NT2/D1 (cell line): Measurements from ENCODE around the gene GSTO2.

Experiments
- DNase-seq: peaks from one replicate; pipeline ENCODE4 v3.0.0-alpha.2; 2011; ENCODE audit warnings: low read depth, low spot score
- H3K27me3 ChIP-seq: 2 replicates; pipeline ENCODE4 v1.6.0; 2011; ENCODE audit warnings: mild to moderate bottlenecking; ENCODE audit not compliant: insufficient read length, insufficient read depth
- H3K36me3 ChIP-seq: 2 replicates; pipeline ENCODE4 v1.6.1; 2011; ENCODE audit warnings: mild to moderate bottlenecking, low read length, mixed read lengths; ENCODE audit not compliant: insufficient read depth, insufficient read length
- H3K4me1 ChIP-seq: 2 replicates; pipeline ENCODE4 v1.5.1; 2011; ENCODE audit not compliant: insufficient read depth, insufficient read length
- H3K4me3 ChIP-seq: 2 replicates; pipeline ENCODE4 v1.5.1; 2011; ENCODE audit warnings: low read depth; ENCODE audit not compliant: insufficient read length
- H3K9ac ChIP-seq: 2 replicates; pipeline ENCODE4 v1.6.0; 2011; ENCODE audit warnings: low read depth; ENCODE audit not compliant: insufficient read length
- H3K9me3 ChIP-seq: 2 replicates; pipeline ENCODE4 v1.5.1; 2011; ENCODE audit warnings: mild to moderate bottlenecking, low read length; ENCODE audit not compliant: insufficient read depth
- SUZ12 ChIP-seq: IDR thresholded peaks from 2 replicates; pipeline ENCODE4 v1.6.1; 2011; ENCODE audit not compliant: insufficient read length, insufficient read depth; ENCODE audit errors: extremely low read depth
- YY1 ChIP-seq: IDR thresholded peaks from 2 replicates; pipeline ENCODE4 v1.6.1; 2011; ENCODE audit not compliant: insufficient read length, insufficient read depth
- ZNF274 ChIP-seq: IDR thresholded peaks from 2 replicates; pipeline ENCODE4 v1.6.1; 2011; ENCODE audit warnings: mild to moderate bottlenecking, low read depth, low read length

Gene GSTO2

DNA sequence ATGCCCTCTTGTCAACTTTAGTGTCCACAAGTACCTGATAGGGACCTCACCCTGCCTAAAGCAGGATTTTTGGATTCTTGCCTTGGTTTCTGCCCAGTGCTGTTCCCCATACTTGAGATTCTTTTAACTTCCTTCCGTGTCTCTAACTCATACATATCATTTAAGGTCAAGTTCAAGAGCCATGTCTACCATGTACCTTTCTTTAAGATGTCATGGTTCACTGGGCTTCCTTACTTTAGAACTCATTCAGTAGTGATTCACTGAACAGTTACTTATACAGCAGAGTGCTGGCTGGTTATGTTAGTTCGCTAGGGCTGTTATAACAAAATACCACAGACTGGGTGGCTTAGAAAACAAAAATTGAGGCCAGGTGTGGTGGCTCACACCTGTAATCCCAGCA, 79.6 kb downstream of the GSTO2 start:
- Histone ChIP-seq H3K4me3 (no peak overlapping the region), H3K27me3 (peaks cover 15% of the 10 kb centered on the region), H3K36me3 (no peaks in the 10 kb centered on the region), H3K9me3 (peaks cover 4% of the 10 kb centered on the region; the same call in 1 of the 2 replicates), H3K9ac (no peak overlapping the region), H3K4me1 (no peaks in the 10 kb centered on the region)
- TF ChIP-seq YY1, result no peak
- TF ChIP-seq SUZ12, result no peak
- TF ChIP-seq ZNF274, result no peak
- DNase-seq, result no peak

DNA sequence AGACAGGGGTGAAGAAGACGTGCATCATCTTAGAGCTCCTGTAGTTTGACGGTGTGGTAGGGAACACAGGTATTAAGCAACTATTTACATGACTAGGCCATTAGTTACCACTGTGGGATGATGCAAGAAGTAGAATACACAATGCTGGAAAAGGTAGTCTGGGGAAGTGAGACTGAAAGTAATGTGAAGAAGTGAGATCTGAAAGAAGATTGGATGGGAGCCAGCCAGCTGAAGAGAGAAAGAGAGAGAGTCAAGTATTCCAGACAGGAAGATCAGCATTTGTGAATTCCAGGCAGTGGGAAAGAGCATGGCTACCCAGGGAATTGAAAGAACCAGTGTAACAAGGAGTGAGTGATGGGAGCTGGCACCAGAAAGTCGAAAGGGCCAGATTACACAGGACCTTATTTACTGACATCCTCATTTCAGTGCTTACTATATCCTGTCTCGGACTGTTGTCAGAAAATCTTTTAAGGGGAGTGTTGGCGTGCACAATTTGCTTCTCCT, 80.7 kb downstream of the GSTO2 start:
- H3K36me3 ChIP-seq, result no peaks in the 10 kb centered on the region
- H3K27me3 ChIP-seq, result peaks cover 25% of the 10 kb centered on the region
- no peak overlapping the region for H3K4me3 ChIP-seq
- DNase-seq, result no peak
- H3K4me1 ChIP-seq, result no peaks in the 10 kb centered on the region
- H3K9me3 ChIP-seq, result peaks cover 4% of the 10 kb centered on the region; the same call in 1 of the 2 replicates
- no peak overlapping the region for H3K9ac ChIP-seq
- TF ChIP-seq YY1, result no peak
- TF ChIP-seq ZNF274, result no peak
- TF ChIP-seq SUZ12, result no peak

DNA sequence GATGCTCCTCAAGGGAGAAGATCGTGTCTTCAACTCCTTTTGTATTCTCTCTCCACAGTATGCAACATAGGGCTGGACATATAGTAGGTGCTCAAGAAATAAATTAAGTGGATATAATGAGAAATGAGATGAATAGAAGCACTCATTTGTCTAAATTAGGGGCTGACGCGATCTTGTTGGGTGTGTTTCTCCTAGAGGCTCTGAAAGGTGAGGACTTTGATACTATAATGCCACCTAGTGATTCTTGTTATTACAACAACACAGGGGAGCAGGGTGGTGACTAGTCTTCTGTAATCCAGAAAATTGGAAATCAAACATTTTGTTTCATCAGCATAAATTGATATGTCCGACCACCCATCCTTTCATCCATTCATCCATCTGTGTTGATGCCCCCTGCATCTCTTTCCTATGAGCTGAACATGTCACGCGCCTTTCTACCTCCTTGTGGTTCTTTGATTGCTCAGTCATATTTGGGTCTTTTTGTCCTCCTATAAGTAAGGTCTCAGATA, 81.2 kb downstream of the GSTO2 start:
- no peaks in the 10 kb centered on the region for H3K4me1 ChIP-seq
- H3K9me3 ChIP-seq, result peaks cover 4% of the 10 kb centered on the region; the same call in 1 of the 2 replicates
- no peak for DNase-seq
- H3K9ac ChIP-seq, result no peak overlapping the region
- no peak overlapping the region for H3K4me3 ChIP-seq
- no peak for TF ChIP-seq YY1
- no peak for TF ChIP-seq ZNF274
- TF ChIP-seq SUZ12, result no peak
- no peaks in the 10 kb centered on the region for H3K36me3 ChIP-seq
- peaks cover 30% of the 10 kb centered on the region for H3K27me3 ChIP-seq

DNA sequence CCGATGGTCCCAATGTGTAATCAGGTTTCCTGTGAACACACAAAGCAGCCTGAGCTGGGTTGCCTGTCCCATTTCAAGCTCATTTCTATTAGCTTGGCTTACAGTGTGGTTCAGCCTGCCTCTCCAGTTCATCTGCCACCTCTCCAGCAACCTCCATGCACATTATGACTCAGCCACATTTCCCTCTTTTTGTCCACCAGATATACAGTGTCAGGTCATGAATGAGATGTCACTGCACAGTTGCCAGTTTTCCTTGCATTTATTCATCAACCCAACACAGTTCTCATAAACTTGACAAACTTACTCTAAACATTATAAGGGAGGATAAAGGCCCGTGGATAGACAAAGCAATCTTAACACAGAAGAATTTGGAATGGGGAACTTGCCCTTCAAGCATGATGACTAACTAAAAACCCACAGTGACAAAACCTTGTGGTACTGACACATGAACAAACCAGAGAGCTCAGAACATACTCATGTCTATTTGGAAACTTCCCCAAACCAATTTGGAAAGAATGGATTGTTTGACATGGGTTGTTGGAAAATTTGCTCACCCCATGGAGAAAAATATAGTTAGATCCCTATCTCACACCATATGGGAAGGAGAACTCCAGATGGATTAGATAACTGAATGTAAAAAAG, 82.2 kb downstream of the GSTO2 start:
- no peak for DNase-seq
- Histone ChIP-seq H3K27me3 (peaks cover 37% of the 10 kb centered on the region), H3K9ac (no peak overlapping the region), H3K4me1 (no peaks in the 10 kb centered on the region), H3K9me3 (peaks cover 4% of the 10 kb centered on the region; the same call in 1 of the 2 replicates), H3K36me3 (no peaks in the 10 kb centered on the region), H3K4me3 (no peak overlapping the region)
- TF ChIP-seq YY1, result no peak
- no peak for TF ChIP-seq SUZ12
- TF ChIP-seq ZNF274, result no peak

DNA sequence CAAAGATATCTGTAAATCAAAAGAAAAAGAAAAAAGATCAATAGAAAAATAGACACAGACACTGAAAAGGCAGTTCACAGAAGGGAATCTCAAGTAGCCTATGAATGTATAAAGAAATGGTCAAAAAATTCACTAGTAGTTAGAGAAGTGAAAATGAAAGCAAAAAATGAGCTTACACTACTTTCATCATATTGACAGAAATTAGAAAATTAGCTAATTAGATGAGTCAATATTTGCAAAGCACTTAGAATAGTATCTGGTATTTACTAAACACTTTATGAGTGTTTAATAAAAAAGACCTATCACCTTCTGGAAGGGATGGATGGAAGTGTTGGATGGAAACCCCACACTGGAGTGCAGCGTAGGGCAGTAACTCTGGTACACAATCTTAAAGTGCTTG, 82.9 kb downstream of the GSTO2 start:
- DNase-seq, result no peak
- no peak overlapping the region for H3K9ac ChIP-seq
- peaks cover 4% of the 10 kb centered on the region; the same call in 1 of the 2 replicates for H3K9me3 ChIP-seq
- H3K36me3 ChIP-seq, result no peaks in the 10 kb centered on the region
- H3K27me3 ChIP-seq, result peaks cover 37% of the 10 kb centered on the region
- no peak overlapping the region for H3K4me3 ChIP-seq
- H3K4me1 ChIP-seq, result no peaks in the 10 kb centered on the region
- no peak for TF ChIP-seq SUZ12

DNA sequence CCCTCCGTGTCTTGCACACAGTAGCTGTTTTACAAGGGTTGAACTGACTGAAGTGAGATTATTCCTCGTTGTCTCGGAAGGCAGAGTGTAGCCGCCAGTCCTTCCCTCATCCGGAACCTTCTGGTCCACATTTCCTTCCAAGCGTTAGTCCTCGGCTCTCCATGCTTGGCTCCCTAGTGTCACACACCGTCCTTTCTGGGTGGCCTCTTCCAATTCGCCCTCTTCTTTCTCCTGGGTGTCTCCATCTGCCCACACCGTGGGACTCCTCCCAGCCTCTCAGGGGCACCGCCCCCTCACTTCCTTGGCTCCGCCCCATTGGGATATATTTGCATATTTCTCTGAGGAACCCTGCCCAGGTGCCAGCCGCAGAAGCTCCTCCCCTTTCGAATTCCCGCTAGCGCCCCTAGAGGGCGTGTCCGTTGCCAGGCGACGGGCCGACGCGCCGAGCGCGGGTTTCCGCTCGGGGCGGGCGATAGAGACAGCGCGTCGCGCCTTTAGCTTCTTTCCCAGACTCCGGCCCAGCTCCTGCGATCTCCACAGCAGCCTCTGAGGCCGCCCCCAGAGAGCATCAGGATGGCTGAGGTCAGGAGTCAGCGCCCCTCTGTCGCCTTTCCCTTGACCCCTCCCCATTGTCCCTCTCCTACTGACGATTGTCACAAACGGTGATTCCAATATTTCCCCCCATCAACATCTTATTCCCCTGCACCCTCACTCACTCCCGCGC, 84.5 kb downstream of the GSTO2 start, which contains the start of gene CFAP58:
TSS of gene CFAP58 (plus strand) at position 509 of the 724 bp plus-strand sequence. CDS start at position 574, 65 bp downstream.
- no peak for TF ChIP-seq SUZ12
- no peak for TF ChIP-seq ZNF274
- TF ChIP-seq YY1, result no peak
- peaks cover 4% of the 10 kb centered on the region for H3K9me3 ChIP-seq
- H3K36me3 ChIP-seq, result no peaks in the 10 kb centered on the region
- peaks cover 37% of the 10 kb centered on the region for H3K27me3 ChIP-seq
- H3K9ac ChIP-seq, result peak within 1 kb of the TSS; percentile 65
- H3K4me1 ChIP-seq, result no peaks in the 10 kb centered on the region
- DNase-seq, result peak; percentile 82
- peak within 1 kb of the TSS; percentile 49 for H3K4me3 ChIP-seq
